Ascending aorta (tissue), 2 donors: ENCODE data around the gene NKAIN1. TPM values are rescaled to one million over a fixed set of nuclear protein-coding genes. Genes with fewer than 3 reads are reported as not detected.

ENCODE experiments used
- DNase-seq, 2 donors: peaks; one replicate each; pipeline ENCODE4 v3.0.0-alpha.2; 2019; ENCODE audit warnings: low spot score in 2 of 2
- H3K27ac ChIP-seq, 2 donors: fragments of 200-600 bp; sonication (generic); one replicate each; pipeline ENCODE4 v1.5.1; 2016 to 2017; ENCODE audit warnings: mild to moderate bottlenecking in 1 of 2
- H3K27me3 ChIP-seq: fragments of 200-600 bp; sonication (generic); one replicate; pipeline ENCODE4 v1.5.1; 2017
- H3K36me3 ChIP-seq, 2 donors: fragments of 200-600 bp; sonication (generic); one replicate each; pipeline ENCODE4 v1.5.1; 2016
- H3K4me1 ChIP-seq, 2 donors: fragments of 200-600 bp; sonication (generic); one replicate each; pipeline ENCODE4 v1.5.1; 2016 to 2017; ENCODE audit warnings: mild to moderate bottlenecking in 1 of 2
- H3K4me3 ChIP-seq, 2 donors: fragments of 200-600 bp; sonication (generic); one replicate each; pipeline ENCODE4 v1.5.1; 2016 to 2017; ENCODE audit warnings: mild to moderate bottlenecking in 1 of 2
- H3K9me3 ChIP-seq, 2 donors: fragments of 200-600 bp; sonication (generic); one replicate each; pipeline ENCODE4 v1.5.1; 2016
- intact Hi-C: fragments of 100-400 bp; cut with DNase I; formaldehyde crosslinking; loops from one replicate; pipeline ENCODE4 v1.15.1; 2023
- total RNA-seq: library from RNA; depleted of rRNA; stranded (reverse); fragments of >200 nt; gene quantifications from one replicate; pipeline ENCODE4 v1.1.0, GENCODE V29; 2016
- TF ChIP-seq, protein P1 (sequence below), 3 experiments: fragments of 200-600 bp in 2 of 3; fragments of 450-650 bp in 1 of 3; sonication (generic) in 2 of 3; IDR thresholded peaks; one replicate each; pipeline ENCODE4 v1.5.1; 2016 to 2019; ENCODE audit warnings: antibody characterized with exemption in 3 of 3, mild to moderate bottlenecking in 1 of 3, moderate library complexity in 1 of 3

The NKAIN1 gene
- total RNA-seq, 1 donor from 2014 or later, result not detected

- H3K4me3 ChIP-seq, result no peak overlapping the region
- no peaks in the 10 kb centered on the region for H3K36me3 ChIP-seq
- intact Hi-C loops, result no loop called here
- H3K27me3 ChIP-seq, result no peaks in the 10 kb centered on the region
- H3K4me1 ChIP-seq, result no peaks in the 10 kb centered on the region
- TF ChIP-seq, protein P1, sequence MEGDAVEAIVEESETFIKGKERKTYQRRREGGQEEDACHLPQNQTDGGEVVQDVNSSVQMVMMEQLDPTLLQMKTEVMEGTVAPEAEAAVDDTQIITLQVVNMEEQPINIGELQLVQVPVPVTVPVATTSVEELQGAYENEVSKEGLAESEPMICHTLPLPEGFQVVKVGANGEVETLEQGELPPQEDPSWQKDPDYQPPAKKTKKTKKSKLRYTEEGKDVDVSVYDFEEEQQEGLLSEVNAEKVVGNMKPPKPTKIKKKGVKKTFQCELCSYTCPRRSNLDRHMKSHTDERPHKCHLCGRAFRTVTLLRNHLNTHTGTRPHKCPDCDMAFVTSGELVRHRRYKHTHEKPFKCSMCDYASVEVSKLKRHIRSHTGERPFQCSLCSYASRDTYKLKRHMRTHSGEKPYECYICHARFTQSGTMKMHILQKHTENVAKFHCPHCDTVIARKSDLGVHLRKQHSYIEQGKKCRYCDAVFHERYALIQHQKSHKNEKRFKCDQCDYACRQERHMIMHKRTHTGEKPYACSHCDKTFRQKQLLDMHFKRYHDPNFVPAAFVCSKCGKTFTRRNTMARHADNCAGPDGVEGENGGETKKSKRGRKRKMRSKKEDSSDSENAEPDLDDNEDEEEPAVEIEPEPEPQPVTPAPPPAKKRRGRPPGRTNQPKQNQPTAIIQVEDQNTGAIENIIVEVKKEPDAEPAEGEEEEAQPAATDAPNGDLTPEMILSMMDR (IDR thresholded peaks at IDR 0.05), result no peak
- no peak for DNase-seq
- no peaks in the 10 kb centered on the region for H3K9me3 ChIP-seq
- no peak overlapping the region for H3K27ac ChIP-seq
Measured at GRCh38 chr1:31214316-31215064, 25.2 kb downstream of the NKAIN1 start.

- H3K4me1 ChIP-seq, result no peaks in the 10 kb centered on the region
- TF ChIP-seq, protein P1 (IDR thresholded peaks at IDR 0.05), result no peak
- intact Hi-C loops, result no loop called here
- no peak overlapping the region for H3K4me3 ChIP-seq
- H3K9me3 ChIP-seq, result no peaks in the 10 kb centered on the region
- no peak overlapping the region for H3K27ac ChIP-seq
- H3K36me3 ChIP-seq, result no peaks in the 10 kb centered on the region
- no peaks in the 10 kb centered on the region for H3K27me3 ChIP-seq
- no peak for DNase-seq
Measured at GRCh38 chr1:31208361-31208945, 31.2 kb downstream of the NKAIN1 start.

DNA sequence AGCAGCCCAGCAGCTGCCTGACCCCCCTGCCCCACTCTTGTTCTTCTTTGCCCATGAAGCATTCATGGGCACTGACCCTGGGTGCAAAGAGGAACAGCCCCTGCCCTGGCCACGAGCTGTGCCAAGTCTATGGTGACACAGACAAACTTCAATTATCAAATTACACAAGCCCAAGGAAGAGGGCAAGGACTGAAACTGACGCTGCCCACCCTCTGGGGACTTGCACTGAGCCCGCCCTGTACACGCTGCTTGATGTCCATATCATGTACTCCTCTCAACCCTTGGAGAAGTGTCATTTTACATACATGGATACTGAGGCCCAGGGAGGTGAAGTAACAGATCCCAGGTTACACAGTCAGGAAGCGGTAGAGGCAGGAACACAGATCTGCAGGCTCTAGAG, 32.1 kb downstream of the NKAIN1 start:
- no peak for DNase-seq
- H3K4me3 ChIP-seq, result no peak overlapping the region
- no peaks in the 10 kb centered on the region for H3K9me3 ChIP-seq
- intact Hi-C loops, result no loop called here
- no peak overlapping the region for H3K27ac ChIP-seq
- TF ChIP-seq, protein P1 (IDR thresholded peaks at IDR 0.05), result no peak
- H3K27me3 ChIP-seq, result no peaks in the 10 kb centered on the region
- H3K36me3 ChIP-seq, result no peaks in the 10 kb centered on the region
- H3K4me1 ChIP-seq, result no peaks in the 10 kb centered on the region

DNA sequence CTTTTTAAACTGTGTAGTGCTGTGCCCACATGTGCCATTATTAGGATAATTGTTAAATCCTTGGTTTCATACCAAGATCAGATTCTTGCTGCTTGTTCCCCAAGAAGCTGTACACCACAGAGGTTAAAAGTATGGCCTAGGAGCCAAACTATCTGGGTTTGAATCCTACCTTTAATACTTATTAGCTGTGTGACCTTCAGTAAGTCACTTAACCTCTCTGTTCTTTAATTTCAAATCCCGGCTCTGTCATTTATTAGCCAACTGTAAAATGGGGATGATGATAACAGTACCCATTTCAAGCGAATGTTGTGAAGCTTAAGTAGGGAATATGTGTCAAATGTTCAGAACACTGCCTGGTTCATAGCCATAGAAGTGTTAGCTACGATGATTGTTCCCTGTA, 32.6 kb downstream of the NKAIN1 start:
- Histone ChIP-seq H3K4me3 (no peak overlapping the region), H3K27me3 (no peaks in the 10 kb centered on the region), H3K27ac (no peak overlapping the region), H3K9me3 (no peaks in the 10 kb centered on the region), H3K36me3 (no peaks in the 10 kb centered on the region), H3K4me1 (no peaks in the 10 kb centered on the region)
- no peak for DNase-seq
- TF ChIP-seq, protein P1 (IDR thresholded peaks at IDR 0.05), result no peak
- intact Hi-C loops, result no loop called here

GRCh38 chr1:31203215-31203614, 36.5 kb downstream of the NKAIN1 start:
- DNase-seq, result no peak
- TF ChIP-seq, protein P1 (IDR thresholded peaks at IDR 0.05), result no peak
- no peaks in the 10 kb centered on the region for H3K4me1 ChIP-seq
- H3K27ac ChIP-seq, result no peak overlapping the region
- no peaks in the 10 kb centered on the region for H3K27me3 ChIP-seq
- H3K36me3 ChIP-seq, result no peaks in the 10 kb centered on the region
- H3K4me3 ChIP-seq, result no peak overlapping the region
- intact Hi-C loops, result no loop called here
- H3K9me3 ChIP-seq, result no peaks in the 10 kb centered on the region
